Eye (tissue), 1 donor: ENCODE data around the gene MTHFR.

Experiments used
- DNase-seq: peaks from one replicate; pipeline ENCODE4 v3.0.0-alpha.2; 2015

MTHFR gene

DNA sequence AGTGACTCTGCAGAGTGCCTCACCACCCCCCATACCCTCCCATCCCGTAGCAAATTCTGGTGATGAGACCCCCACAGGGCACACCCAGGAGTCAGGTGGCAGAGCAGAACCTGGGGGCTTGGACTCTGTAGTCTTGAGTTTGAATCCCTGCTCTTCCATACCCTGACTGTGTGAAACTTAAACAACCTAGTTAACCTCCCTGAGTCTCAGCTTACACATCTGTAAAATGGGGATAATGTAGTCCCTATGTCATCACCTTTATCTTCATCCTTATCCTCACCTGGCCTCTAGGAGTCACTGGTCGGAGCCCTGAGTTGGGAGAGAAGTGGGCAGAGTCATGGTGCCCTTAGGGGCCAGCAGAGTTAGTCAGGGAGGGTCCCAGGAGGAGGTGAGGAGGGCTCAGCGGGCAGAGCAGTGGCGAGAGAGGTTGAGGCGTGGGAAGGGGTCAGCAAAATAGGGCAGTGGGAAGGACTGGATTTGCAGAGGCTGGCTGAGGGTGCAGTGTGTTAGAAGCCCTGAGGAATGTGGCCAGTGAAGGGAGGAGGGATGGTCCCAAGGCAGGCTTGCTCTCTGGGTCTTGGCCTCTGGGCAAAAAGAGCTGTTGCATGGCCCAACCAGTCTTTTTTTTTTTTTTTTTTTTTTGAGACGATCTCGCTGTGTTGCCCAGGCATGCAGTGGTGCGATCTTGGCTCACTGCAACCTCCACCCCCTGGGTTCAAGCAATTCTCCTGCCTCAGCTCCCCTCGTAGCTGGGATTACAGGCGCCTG, 25.2 kb downstream of the MTHFR start:
- DNase-seq, result no peak

DNA sequence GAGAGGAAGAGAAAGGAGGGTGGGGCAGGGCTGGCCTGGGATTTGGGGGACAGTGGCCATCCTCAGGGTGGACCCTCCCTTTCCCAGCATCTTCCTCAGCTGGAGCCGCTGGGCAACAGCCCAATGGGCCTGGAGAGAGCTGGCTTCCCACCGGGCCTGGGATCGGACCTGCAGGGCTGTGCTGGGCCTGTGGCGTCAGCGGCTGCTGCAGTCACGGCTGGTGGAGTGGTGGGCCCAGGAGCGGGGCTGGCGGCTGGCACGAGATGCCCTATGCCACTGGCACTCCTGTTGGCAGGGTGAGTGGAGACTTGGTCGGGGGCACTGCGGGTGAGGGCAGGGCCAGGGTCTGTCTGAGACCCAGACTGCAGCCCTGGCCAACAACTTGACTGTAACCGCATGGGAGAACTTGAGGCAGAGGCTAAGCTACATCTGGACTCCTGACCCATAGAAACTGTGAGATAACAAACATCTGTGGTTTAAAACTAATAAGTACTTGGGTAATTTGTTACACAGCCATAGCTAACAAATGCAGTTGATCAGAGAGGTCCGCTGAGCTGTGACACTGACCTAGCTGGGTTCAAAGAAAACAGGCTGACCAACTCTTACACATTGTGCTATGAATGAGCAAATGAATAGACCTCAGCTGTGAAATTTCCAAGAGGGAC, 25.9 kb downstream of the MTHFR start:
- no peak for DNase-seq

DNA sequence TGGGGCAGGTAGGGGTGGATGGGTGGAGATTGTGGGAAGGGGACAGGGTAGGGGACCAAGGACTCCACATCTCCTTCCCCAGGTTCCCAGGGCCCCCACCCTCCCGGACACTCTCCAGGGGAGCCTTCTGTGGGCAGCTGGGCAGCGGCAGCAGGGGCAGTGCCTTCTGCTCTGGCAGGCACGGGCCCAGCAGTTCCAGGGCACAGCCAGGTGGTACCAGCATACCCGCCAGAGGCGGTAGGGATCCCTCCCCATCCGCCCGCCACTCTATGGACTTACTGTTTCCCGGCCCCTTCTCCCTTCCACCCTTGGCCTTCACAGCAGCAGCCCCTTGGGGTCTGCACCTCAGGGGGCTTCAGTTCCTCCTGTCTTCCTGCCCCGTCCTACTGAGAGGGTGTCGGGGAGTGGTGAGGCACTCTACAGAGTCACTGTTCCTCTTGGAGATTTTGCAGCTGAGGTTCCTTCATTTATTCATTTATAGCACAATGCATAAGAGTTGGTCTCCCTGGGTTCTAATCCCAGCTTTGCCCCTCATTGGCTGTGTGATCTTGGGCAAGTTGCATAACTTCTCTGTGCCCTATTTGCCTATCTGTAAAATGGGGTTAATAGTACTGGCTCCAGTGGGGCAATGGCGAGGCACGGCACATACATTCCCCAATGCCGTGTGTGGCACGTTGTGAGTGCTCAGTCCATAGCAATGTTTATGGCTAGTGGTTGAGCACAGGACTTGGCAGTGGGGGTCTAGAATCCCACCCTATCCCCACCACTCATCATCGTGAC, 26.7 kb downstream of the MTHFR start:
- no peak for DNase-seq

GRCh38 chr1:11778336-11778735, 27.4 kb downstream of the MTHFR start:
- no peak for DNase-seq

- DNase-seq, result no peak
Measured at GRCh38 chr1:11777658-11778322, 28.0 kb downstream of the MTHFR start.

DNA sequence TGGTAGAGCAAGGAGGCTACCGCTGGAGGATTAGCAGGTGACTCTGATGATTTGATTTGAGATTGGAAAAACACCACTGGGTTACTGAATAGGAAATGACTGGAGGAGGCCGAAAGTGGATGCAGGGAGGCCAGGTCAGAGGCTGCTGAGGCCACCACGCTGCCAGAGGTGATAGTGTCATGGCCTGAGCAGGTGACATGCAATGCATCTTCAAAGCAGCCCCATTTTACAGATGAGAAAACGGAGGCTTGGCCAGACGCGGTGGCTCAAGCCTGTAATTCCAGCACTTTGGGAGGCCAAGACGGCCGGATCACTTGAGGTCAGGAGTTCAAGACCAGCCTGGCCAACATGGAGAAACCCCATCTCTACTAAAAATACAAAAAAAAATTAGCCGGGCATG, 31.0 kb downstream of the MTHFR start:
- no peak for DNase-seq

DNA sequence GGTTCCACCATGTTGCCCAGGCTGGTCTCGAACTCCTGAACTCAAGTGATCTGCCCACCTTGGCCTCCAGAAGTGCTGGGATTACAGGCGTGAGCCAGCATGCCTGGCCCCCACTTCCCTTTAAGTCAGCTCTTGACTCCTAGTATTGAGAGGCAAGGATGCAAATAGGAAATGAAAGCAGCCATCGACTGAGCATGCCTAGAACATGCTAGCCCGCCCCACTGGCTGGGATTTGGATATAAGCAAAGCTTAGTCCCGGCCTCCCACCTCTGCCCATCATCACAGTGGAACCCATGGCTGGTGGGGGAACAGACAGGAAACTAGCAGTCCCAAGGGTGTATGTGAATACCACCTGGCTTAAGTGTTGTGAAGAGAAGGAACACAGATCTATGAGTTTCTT, 33.3 kb downstream of the MTHFR start:
- DNase-seq, result no peak

DNA sequence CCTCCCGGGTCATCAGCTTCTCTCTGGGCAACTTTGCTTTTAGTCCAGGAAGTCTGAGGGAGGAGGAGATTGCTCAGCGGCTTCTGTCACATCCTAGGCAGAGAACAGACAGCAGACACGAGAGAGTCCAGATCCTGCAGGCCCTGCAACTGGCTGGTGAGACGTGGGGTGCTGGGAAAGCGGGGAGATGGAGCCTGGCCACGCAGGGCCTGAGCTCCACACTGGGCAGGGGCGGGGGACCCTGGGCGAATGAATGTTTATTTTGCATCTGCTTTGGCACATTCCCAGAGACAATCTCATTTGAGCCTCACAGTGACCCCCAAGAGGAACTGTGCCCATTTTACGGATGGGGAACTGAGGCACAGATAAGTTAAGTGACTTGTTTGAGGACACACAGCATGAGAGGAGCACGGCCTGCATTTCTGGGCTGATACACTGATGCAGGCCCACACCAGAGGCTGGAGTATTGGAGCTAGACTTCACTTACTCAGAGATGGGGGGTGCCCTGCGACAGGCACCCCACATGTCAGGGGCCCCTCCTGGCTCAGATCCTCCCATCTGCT, 34.2 kb downstream of the MTHFR start:
- no peak for DNase-seq

DNA sequence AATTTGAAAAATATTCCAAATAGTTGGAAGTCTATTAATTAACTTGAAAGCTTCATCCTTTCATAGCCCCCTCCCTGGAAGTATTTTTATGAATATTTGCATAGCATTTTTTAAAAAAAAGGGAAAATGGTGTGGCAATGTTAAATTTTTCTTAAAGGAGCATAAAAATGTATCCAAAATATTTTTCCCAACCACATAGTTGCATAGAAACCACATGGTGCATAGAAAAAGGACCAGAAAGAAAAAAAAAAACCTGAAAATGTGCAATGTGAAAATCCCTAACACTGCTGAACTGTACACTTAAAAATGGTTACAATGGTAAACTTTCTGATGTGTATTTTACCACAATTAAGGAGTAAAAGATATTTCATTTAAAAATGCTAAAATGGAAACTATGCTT, 35.8 kb downstream of the MTHFR start:
- no peak for DNase-seq

GRCh38 chr1:11769274-11769673, 36.5 kb downstream of the MTHFR start:
- no peak for DNase-seq

DNA sequence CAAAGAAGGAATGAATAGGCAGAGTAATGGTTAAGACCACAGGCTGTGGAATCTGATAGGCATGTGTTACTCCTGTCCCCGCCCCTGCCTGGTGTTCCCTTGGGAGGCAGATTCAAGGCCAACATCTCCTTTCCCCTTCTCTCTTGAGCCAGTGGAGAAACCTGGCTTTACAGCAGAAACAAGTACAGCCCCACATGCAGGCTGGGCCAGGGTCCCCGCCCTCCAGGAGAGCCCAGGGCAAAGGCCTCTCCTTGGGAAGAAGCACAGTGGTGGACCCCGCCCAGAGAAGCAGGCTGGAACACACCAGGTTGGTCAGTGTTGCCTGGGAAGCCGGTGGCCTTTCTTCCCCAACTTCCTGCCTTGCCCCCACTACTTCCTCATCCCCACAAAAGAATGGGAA, 36.9 kb downstream of the MTHFR start:
- no peak for DNase-seq

DNA sequence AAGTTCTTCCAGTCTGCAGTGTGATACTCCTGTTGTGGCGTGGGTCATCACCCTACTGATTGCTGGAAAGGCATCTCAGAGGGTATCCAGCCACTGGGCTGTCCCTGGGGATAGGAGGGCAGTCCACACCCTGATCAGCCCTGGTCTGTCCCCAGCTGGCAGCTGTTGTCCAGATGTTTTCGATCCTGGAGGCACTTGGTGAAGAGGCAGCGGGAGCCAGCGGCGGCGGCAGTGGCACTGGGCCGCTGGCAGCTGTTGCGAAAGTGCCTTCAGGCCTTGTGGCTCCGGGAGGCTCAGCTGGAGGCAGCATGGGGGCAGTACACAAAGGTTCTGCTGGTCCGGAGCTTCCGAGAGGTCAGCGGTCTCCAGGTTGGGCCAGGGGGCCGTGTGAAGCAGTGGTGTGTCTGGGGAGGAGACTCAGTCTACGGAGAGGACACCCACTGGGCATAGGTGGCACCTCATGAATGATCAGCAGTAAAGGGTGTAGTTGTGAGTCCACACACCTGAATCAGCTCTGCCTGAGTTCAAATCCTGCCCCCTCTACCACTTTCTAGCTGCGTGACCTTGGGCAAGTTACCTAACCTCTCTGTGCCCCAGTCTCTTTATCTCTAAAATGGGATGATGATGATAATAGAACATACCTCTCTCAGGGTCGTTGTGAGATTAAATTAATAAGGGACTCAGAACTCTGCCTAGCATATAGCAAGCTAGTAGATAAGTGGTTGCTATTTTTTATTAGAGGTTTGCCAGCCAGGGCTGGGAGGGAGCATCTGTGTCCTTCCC, 37.7 kb downstream of the MTHFR start:
- DNase-seq, result no peak

DNA sequence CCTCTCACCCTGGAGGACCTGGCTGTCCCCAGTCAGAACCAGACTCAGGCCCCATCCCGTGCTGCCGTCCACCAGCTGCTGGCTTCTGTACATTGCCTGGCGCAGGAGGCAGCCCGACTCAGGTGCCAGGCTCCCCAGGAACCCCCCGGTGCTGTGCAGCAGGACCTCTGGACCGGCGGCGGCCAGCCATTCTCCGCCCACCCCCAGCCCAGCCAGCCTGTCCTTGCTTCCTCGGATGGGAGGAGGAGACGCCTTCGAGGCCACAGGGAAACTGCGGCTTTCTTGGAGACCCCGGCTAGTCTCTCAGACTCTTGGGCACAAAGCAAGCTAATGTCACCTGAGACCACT, 39.4 kb downstream of the MTHFR start:
- no peak for DNase-seq

GRCh38 chr1:11765661-11766428, 39.9 kb downstream of the MTHFR start:
- DNase-seq, result no peak

- DNase-seq, result no peak
Measured at GRCh38 chr1:11764519-11764918, 41.2 kb downstream of the MTHFR start.

- no peak for DNase-seq
Measured at GRCh38 chr1:11764115-11764514, 41.6 kb downstream of the MTHFR start.

- DNase-seq, result peak; percentile 32
Measured at GRCh38 chr1:11761988-11762406, 43.8 kb downstream of the MTHFR start, which contains the start of gene C1orf167. TSS of gene C1orf167 (plus strand) at chr1:11762193. CDS start at chr1:11764401, 2,208 bp downstream.

GRCh38 chr1:11761285-11761684, 44.5 kb downstream of the MTHFR start:
- DNase-seq, result no peak

DNA sequence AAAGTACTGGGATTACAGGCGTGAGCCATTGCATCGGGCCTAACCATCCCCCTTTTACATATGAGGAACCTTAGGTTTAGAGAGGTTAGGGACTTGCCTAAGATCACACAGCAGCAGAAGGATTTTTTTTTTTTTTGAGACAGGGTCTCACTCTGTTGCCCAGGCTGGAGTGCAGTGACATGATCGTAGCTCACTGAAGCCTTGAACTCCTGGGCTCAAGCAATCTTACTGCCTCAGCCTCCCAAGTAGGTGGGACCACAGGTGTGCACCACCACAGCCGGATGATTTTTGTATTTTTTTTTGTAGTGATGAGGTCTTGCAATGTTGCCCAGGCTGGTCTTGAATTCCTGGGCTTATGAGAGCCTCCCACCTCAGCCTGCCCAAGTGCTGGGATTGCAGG, 46.0 kb downstream of the MTHFR start:
- DNase-seq, result no peak

DNA sequence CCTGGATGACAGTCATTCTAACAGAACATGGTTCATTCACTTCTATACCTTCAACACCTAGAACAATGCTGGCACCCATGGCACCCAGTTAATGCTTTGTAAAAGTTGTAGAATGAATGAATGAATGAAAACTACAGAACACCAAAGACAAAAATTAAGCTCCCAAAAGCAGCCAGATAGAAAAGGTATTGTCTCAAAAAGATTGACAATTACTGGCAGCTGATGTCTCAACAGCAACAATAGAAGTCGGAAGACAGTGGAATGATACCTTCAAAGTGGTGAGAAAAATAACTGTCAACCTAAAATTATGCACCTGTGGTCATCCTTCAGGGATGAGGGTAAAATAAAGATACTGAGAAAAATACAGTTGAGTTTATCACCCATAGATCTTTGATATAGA, 48.7 kb downstream of the MTHFR start:
- DNase-seq, result no peak

GRCh38 chr1:11753555-11754208, 52.1 kb downstream of the MTHFR start:
- DNase-seq, result no peak
